Measurements from ENCODE around the gene IGFBP5.

Gene IGFBP5

GRCh38 chr2:216636551-216637450, 58.5 kb downstream of the IGFBP5 start:
- DNase-seq: peak; percentile 43

GRCh38 chr2:216635701-216636550, 59.4 kb downstream of the IGFBP5 start:
- no peak for DNase-seq

- DNase-seq: no peak
Measured at GRCh38 chr2:216635171-216635570, 60.2 kb downstream of the IGFBP5 start.

- no peak for DNase-seq
Measured at GRCh38 chr2:216634370-216635148, 60.8 kb downstream of the IGFBP5 start.

GRCh38 chr2:216633616-216634369, 61.6 kb downstream of the IGFBP5 start:
- DNase-seq: peak; percentile 12

- peak; percentile 59 for DNase-seq
Measured at GRCh38 chr2:216632952-216633615, 62.3 kb downstream of the IGFBP5 start, which contains the start of gene IGFBP2. Gene IGFBP2 (plus strand): TSS chr2:216633420. CDS start chr2:216633524, 104 bp downstream.

- DNase-seq: no peak
Measured at GRCh38 chr2:216632346-216632951, 62.9 kb downstream of the IGFBP5 start.

GRCh38 chr2:216629784-216630183, 65.6 kb downstream of the IGFBP5 start:
- DNase-seq: no peak

- DNase-seq: no peak
Measured at GRCh38 chr2:216626875-216627245, 68.5 kb downstream of the IGFBP5 start.

GRCh38 chr2:216626168-216626874, 69.0 kb downstream of the IGFBP5 start:
- DNase-seq: no peak

- DNase-seq: no peak
Measured at GRCh38 chr2:216624251-216624650, 71.1 kb downstream of the IGFBP5 start.

GRCh38 chr2:216622526-216622925, 72.8 kb downstream of the IGFBP5 start:
- DNase-seq: no peak
